WERI-Rb-1 (cell line): ENCODE measurements around the gene DYNC1I1.

Experiments
- DNase-seq: peaks from one replicate; pipeline ENCODE4 v3.0.0-alpha.2; 2020
- H3K27ac ChIP-seq: fragments of 250-450 bp; sonication (Bioruptor Pico); 2 replicates; pipeline ENCODE4 v1.5.1; 2020; ENCODE audit warnings: mild to moderate bottlenecking, moderate library complexity
- H3K27me3 ChIP-seq: fragments of 250-450 bp; sonication (Bioruptor Pico); 2 replicates; pipeline ENCODE4 v1.5.1; 2021; ENCODE audit warnings: mild to moderate bottlenecking, low read depth, moderate library complexity; ENCODE audit not compliant: insufficient read depth, severe bottlenecking
- H3K36me3 ChIP-seq: fragments of 250-450 bp; sonication (Bioruptor Pico); 2 replicates; pipeline ENCODE4 v1.5.1; 2020; ENCODE audit warnings: mild to moderate bottlenecking, moderate library complexity
- H3K4me3 ChIP-seq: 2 replicates; pipeline ENCODE4 v1.5.1; 2011; ENCODE audit warnings: low read depth, mild to moderate bottlenecking, control low read depth, low read length
- H3K9me3 ChIP-seq: fragments of 250-450 bp; sonication (Bioruptor Pico); 2 replicates; pipeline ENCODE4 v1.5.1; 2021; ENCODE audit warnings: mild to moderate bottlenecking, moderate library complexity; ENCODE audit not compliant: severe bottlenecking
- TF ChIP-seq, protein P1 (sequence below): IDR thresholded peaks from 2 replicates; pipeline ENCODE4 v1.5.1; 2011; ENCODE audit warnings: low read depth, mild to moderate bottlenecking, control low read depth, inconsistent platforms, low read length

Gene DYNC1I1

DNA sequence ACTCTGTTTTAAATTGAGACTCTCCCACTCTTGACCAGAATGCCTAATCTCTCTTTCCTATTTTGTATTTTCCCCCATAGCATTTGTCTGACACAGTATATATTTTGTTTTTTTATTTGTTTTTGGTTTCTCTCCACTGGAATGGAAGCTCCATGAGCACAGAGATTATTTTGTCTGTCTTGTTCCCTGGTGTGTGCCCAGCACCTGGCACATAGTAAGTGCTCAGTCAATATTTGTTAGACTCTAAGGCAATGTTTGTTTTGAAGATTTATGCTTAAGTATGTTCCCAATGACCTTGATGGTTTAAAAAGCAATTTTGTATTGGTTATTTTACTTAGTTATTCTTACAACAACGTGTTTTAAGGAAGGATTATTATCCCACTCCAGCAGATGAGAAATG lies 201.8 kb downstream of the DYNC1I1 start:
- Histone ChIP-seq H3K27ac (no peak overlapping the region), H3K27me3 (no peaks in the 10 kb centered on the region), H3K36me3 (no peaks in the 10 kb centered on the region), H3K9me3 (no peaks in the 10 kb centered on the region), H3K4me3 (no peak overlapping the region)
- TF ChIP-seq, protein P1, sequence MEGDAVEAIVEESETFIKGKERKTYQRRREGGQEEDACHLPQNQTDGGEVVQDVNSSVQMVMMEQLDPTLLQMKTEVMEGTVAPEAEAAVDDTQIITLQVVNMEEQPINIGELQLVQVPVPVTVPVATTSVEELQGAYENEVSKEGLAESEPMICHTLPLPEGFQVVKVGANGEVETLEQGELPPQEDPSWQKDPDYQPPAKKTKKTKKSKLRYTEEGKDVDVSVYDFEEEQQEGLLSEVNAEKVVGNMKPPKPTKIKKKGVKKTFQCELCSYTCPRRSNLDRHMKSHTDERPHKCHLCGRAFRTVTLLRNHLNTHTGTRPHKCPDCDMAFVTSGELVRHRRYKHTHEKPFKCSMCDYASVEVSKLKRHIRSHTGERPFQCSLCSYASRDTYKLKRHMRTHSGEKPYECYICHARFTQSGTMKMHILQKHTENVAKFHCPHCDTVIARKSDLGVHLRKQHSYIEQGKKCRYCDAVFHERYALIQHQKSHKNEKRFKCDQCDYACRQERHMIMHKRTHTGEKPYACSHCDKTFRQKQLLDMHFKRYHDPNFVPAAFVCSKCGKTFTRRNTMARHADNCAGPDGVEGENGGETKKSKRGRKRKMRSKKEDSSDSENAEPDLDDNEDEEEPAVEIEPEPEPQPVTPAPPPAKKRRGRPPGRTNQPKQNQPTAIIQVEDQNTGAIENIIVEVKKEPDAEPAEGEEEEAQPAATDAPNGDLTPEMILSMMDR = no peak
- DNase-seq = no peak

DNA sequence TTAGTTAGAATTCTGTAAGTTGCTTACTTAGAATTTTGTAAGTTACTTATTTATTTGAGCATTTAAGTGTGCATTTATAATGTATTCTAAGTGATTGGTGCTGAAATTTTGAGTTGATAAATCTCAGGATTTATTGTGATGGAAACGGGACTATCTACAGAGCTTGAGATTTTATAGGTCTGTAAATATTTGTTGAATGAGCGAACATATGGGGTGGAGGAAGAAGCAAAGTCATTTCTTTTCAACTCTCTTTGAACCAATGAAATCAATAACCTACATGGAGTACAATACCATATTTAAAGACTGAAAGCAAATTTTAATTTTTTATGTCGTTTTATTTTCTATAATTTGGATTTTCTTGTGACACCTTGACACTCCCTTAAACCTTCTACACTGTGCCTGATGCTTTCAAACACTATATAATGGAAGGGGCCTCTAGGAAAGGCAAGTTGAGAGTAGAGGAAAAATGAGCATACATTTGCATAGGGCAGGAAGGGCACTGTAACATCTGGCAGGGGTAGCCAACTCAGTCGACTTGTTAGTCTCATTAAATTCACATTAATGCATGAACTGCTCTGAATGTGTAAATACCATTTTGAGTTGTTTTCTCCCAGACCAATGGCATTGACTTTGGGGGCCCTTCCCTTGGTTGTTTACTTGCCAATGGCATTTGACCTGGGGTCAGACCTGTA lies 204.2 kb downstream of the DYNC1I1 start:
- TF ChIP-seq, protein P1 = no peak
- H3K27ac ChIP-seq = no peak overlapping the region
- H3K27me3 ChIP-seq = no peaks in the 10 kb centered on the region
- DNase-seq = no peak
- H3K9me3 ChIP-seq = no peaks in the 10 kb centered on the region
- no peaks in the 10 kb centered on the region for H3K36me3 ChIP-seq
- H3K4me3 ChIP-seq = no peak overlapping the region

DNA sequence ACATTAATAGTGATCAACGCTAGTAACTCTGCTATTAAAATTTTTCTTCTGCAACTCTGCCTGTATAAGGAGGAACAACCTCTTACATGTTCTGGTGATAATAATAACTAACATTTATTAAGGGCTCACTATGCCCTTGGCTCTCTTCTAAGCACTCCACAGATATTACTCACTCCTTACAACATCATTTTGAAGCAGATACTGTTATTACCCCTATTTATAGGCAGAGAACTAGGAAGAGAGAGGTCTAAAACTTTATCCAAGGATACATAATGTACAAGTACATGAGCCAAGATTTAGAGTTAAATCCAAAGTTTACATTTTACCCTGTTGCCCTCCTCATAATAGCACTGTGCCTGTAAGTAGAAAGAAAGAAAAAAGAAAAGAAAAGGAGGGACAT lies 205.6 kb downstream of the DYNC1I1 start:
- Histone ChIP-seq H3K4me3 (no peak overlapping the region), H3K27me3 (no peaks in the 10 kb centered on the region), H3K27ac (no peak overlapping the region), H3K9me3 (no peaks in the 10 kb centered on the region), H3K36me3 (no peaks in the 10 kb centered on the region)
- TF ChIP-seq, protein P1 = no peak
- DNase-seq = no peak

DNA sequence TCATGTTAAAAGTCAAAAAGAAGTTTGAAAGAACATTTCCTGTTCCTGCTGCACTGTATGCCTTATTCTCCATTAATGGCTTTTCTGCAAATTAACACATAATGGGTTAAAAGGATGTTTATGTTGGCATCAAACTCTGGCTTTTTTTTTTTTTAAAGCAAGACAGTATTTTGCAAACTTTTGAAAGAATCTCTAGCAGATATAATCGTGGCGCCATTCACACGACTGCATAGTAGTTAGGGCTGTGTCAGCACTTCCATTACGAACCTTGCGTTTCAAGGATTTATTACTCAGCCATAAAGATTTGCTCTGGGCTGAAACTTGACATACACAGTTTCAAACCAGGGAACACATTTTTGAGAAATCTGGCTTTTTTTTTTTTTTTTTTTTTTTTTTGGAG lies 207.8 kb downstream of the DYNC1I1 start:
- DNase-seq = no peak
- TF ChIP-seq, protein P1 = no peak
- Histone ChIP-seq H3K4me3 (no peak overlapping the region), H3K9me3 (no peaks in the 10 kb centered on the region), H3K27ac (no peak overlapping the region), H3K36me3 (no peaks in the 10 kb centered on the region), H3K27me3 (no peaks in the 10 kb centered on the region)

DNA sequence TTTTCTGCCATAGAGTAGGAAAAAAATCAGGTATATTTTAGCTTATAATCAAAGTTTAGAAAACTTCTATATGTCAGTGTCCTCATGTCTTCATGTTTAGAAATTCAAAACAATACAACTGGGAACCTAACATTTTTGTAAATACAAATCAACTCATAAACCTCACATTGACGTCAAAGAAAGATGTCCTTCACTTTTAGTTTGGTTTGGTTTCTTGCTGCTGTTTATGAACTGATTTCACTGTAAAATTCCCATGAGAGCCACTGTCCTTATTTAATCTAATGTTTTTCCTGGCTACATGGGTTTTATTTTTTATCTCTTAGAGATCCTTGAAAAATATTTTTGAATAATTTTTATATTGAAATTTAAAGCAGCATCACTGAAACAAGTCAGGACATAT lies 208.4 kb downstream of the DYNC1I1 start:
- H3K4me3 ChIP-seq = no peak overlapping the region
- DNase-seq = no peak

More for the DNA sequence above, 208.4 kb downstream of the DYNC1I1 start:
- Histone ChIP-seq H3K9me3 (no peaks in the 10 kb centered on the region), H3K36me3 (no peaks in the 10 kb centered on the region), H3K27ac (no peak overlapping the region), H3K27me3 (no peaks in the 10 kb centered on the region)
- TF ChIP-seq, protein P1 = no peak
